Astrocyte of the hippocampus (primary cell): ENCODE data around the gene SLC7A1.

Source experiments
- DNase-seq: peaks from one replicate; pipeline ENCODE4 v3.0.0; 2011; ENCODE audit warnings: low read depth, low spot score

SLC7A1 gene

DNA sequence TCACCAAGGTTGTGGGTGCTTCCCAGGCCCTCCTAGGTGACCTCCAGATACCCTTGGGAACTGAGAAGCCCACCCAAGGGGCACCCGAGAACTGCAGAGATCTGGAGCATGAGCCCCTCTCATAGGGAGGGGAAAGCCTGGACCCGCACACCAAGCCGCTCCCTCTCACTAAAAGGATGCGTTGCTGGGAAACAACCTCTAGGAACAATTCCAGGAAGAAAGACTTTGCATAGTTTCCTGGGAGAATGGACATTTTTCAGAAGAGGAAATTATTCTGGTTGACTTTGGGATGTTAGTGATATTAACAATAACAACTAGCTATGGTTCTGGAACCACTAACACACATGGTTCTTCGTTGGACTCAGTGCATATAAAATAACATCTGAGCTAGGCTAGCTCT lies 64.6 kb downstream of the SLC7A1 start:
- DNase-seq, result no peak

DNA sequence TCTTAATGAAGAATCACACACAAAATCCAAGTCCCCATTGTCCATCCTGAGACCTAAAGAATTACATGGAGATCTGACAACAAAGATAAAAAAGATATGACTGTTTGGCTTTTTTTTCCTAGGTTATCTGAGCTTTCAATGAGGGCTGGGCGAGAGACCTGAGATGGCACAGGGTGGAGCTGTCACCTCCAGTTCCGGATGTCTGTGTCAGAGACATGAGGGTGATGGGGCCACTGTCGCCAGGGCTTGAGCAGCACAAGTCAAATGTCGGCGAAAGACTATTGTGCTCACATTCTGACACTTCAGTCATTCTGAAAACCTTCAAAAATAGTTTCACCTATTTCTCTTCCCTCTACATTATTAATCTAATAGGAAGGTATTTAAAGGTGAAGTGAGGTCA lies 65.7 kb downstream of the SLC7A1 start:
- DNase-seq, result no peak

DNA sequence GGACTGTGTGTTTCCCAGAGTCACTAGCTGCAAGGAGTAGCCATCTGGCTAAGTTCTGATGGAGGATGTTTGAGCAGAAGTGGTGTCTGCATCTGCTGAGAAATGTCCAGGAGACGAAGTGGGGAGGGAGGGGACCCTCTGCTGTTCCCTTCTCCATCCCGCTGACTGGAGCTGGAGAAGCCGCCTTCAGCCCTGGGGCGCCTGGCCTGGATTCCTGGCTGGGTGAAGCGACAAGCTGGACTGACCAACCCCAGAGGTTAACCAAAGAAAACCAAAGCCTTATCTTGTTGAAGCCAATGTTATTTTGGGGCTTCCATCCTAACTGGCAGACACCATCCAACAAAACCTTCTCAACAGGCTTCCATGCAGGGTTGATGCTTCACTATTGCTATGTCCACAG lies 67.6 kb downstream of the SLC7A1 start:
- DNase-seq, result no peak

DNA sequence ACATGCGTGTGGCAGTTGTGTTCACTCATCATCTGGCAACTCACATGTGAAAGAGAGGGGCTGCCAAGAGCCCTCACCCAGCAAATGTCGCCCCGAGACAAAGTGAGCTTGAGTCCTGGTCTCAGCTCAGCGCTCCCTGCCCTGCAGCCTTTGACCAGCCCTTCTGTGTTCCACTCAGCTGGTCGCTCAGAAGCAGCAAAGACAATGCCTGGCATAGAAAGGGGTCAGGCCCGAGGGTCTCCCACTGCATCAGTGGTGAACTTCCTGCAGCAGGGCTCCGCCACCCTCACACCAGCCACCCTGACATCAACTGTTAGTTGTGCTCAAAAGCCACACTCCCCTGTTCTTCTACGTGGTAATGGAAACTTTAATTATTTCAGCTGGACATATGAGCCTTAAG lies 68.0 kb downstream of the SLC7A1 start:
- no peak for DNase-seq

DNA sequence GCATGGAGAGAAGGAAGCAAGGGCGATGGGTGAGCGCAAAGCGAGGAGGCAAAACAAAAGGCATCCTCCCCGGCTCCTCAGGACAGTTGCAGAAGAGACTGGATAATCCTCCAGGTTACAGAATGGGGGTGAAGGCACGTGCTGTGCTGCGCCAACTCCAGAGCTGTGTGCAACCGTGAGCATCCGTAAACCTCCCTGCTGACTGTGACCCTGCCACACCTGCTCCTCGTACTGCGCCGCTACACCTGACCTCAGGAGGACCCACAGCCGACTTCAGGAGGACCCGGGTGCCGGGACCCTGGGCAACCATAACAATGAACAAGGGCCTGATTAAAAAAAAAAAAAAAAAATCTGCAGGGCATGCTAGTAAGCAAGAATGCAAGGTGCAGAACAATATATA lies 68.7 kb downstream of the SLC7A1 start:
- no peak for DNase-seq

DNA sequence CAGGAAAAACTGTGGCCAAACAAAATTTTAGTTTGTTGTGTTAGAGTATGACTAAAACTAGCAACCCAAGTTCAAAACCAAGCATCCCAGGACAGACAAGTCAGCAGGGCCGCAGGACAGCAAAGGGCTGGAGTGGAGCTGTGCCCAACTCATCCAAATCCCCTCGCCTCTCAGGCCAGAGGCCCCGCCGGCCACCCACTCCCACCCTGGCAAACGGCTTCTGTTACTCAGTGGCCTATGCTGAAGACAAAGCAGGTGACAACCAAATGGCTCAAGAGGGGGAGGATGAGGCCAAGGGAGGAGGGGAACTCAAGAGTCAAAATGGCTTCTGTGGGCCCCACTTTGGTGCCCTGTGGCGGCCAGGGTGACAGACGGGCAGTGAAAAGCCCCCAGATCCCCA lies 69.7 kb downstream of the SLC7A1 start:
- no peak for DNase-seq

DNA sequence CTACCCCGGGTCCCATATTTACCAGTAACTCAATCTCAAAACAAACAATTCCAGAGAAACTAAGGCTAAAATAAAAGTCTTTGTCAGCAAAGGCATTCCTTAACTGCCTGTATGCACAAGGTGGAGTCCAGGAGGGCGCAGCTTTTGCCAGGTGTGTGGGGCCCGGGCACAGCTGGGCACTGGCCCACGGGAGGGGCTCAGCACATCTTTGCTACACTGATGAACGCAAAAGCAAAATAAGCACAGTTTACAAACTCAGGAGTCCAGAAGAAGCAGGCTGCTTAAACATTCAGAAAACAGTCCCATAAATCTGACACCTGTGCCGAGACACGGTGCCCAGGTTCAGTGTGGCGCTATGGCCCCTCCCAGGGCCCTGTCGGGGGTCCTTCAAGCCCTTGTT lies 70.8 kb downstream of the SLC7A1 start:
- no peak for DNase-seq

DNA sequence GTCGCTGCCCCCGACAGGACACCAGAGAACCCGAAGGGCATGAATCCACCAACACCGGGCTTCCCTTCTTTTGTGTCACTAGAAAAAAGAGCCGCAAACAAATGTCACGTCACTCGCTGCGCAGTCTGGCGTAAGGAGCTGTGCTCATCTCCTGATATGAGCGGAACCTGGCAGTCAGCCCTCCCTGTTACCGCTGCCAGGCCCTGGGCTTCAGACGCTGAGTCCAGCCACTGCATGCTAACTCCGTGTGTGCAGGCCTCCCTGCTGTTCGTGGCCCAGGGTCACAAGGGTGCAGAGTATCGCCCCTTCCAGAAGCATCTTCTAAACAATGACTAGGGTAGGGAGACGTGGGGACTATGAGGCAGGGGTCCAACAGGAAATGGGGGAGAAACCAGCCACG lies 71.3 kb downstream of the SLC7A1 start:
- no peak for DNase-seq

DNA sequence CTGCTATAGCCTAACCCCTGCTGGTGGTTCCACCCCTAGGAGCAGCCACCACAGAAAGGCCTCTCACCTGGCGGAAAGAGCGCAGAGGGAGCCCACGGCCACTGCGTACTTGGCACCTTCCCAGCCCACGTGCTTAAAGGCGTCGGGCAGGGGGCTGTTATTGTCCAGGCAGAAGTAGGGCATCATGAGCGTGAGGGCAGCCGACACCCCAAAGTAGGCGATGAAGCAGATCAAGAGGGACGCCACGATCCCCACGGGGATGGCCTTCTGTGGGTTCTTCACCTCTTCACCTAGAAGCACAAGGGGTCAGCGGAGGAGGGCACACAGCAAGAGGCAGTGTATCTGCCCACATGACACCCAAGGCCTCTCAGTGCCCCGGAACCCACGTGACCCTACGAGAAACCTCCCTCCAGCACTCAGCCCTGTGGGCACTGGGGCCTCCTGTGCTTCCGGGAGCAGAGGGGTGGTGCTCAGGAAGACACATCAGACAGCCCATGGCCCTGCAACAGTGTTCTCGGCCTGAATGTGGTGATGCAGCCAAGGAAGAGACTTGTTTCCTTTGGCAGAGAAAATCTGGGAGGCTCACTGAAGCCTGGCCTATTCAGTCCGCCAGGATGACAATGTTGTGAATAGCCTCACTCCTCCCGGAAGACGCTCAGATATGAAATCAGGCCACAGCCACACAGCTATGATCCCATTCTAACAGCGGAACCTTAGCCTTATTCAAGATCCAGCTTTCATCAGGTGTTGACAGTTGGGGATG lies 72.1 kb downstream of the SLC7A1 start:
- DNase-seq, result peak; percentile 29

DNA sequence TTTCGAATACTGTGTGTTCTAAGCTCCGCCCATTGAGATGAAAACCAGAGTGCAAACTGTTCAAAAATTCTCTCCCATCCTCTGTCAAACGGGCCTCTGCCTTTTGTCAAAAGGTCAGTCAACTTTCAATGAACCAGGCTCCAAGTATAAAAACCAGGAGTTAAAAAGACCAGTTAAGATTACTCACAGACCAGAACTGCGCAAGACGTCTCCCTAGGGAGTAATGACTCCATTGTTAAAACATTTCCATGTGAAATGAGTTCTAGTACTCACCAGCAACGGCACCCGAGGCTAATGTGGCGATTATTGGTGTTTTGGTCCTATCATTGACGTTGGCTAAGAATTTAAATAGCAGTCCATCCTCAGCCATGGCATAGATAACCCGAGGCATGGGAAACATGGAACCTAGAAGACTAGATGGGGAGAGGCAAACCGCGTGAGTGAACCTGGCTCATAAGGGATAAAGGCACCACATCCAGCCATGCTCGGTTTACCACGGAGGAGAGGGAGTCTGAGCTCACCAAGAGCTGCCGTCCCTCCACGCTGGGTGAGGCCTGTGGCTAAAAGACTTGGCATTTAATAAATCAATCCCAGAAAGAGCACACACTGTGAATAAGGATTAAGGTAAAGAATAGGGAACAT lies 73.3 kb downstream of the SLC7A1 start:
- DNase-seq, result peak; percentile 73

DNA sequence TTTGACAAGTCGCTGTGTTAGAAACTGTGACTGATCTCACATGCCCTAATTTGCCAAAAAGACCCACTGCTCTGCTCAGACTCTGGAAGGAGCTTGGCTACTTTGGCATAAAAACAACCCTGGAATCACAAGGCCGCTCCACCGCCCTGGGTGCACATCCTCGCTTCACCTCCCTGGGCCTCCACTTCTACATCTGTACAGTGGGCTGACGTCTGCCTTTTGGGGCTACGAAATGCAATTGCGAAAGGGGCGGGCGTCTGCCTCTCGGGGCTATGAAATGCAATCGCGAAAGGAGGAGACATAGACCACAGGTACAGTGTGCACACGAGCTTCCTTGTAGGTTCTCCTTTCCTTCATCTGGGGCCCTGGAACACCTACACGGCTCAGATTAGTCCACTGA lies 74.2 kb downstream of the SLC7A1 start:
- DNase-seq, result no peak

DNA sequence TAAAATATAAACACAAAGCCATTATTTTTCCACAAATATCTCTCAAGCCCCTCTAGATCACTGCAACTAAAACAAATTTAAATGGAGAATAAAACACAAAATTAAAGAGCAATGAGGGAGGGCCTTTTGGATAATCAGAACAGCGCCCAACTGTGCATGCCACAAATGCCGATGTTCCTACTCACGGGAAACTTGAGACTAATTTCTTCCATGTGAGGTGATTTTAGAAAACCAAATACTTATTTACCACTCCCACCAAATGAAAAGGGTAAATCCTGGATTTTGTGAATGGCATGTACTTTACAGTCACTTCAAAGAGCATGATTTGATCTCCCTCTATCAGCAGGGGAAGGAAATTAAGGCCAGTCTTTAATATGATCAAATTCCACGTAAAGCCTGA lies 74.8 kb downstream of the SLC7A1 start:
- peak; percentile 90 for DNase-seq

DNA sequence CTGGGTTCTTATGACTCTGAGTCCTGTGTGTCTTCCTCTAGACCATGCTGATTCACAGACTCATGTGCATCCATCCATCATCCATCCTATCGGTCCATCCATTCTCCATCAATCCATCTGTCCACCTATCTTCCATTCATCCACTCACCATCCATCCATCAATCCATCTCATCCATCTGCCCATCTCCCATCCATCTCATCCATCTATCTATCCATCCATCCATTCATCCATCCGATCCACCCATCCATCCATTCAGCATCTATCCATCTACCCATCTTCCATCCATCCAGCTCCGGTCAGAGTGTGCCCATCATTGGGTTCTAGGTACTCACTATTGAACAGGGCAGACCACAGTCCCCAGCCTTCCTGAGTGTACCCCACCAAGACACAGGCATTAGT lies 75.6 kb downstream of the SLC7A1 start:
- DNase-seq, result no peak

DNA sequence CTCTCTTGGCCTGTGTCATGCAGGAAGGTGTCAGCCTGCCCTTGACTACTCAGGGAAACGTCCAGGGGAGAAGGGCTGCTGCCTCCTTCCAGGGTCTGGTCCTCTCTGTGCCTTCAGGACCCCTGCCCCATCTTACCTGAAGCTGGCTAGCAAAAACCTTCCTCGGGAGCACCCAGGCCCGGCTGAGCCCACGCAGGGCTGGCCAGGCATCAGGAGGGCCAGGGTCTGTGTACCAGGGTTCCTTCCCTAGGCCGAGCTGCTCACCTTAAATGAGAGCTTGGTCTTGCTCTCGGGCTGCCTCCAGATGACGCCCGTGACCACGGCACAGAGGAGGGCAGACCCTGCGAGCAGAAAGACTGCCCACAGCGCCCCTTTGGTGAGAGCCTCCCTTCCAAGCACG lies 78.6 kb downstream of the SLC7A1 start:
- no peak for DNase-seq

DNA sequence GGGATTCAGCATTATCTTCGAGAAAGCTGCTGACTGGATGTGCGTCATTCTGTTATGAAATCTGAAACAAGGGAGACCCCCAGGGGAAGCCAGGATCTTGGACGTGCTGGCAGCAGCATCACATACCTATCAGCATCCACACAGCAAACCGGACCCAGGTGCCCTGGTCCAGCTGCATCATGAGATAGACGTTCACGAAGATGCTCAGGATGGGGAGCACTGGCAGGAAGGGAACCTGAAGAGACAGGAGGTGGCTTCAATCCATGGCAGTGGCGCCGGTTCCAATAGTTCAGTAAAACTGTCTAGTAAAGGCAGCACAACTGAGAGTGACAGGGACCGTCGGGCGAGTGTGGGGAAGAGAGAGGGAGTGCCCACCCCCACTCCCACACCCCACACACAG lies 79.5 kb downstream of the SLC7A1 start:
- no peak for DNase-seq

DNA sequence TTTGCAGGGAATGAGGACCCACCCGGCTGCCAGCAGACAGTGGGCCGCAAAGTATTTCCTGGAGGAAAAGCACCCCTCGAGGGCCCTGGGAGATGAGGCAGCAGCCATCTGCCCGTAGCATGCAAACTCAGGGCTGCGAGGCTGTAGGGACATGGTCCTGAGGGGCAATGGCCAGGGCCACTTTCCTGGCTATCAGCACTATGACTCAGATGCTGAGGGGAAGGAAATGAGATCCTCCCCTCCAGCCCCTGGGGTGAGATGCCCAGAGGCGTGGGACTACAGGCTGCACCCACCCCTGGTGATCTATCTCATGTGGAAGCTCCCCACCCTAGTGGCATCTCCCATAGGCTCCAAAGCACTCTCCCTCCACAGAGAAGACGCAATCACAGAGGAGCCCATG lies 80.1 kb downstream of the SLC7A1 start:
- no peak for DNase-seq

DNA sequence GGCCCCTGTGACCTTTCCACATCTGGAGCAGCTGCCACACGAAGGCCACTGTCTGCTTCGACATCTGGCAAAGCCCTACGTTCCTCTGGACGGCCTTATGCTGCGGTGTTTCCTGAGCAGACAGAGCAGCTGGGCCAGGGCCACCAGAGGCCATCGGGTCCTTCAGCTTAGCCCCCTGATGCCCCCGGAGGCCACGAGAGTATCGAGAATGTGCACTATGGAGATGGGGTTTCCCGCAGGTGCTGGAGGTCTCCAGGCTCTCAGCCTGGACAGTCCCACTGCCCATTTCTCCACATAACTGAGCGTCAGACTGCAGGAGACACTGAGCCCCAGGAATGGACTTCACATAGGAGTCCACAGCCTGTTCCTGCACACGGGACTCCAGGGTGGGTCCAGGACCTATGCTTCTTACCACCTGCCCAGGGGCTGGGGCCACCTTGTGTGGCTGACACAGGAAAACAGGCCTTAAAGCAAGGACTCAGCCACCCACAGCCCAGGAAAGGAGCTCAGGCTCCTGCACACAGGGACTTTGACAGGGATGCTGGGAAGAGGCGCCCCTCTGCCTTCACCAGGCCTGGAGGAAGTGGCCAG lies 80.7 kb downstream of the SLC7A1 start:
- no peak for DNase-seq

DNA sequence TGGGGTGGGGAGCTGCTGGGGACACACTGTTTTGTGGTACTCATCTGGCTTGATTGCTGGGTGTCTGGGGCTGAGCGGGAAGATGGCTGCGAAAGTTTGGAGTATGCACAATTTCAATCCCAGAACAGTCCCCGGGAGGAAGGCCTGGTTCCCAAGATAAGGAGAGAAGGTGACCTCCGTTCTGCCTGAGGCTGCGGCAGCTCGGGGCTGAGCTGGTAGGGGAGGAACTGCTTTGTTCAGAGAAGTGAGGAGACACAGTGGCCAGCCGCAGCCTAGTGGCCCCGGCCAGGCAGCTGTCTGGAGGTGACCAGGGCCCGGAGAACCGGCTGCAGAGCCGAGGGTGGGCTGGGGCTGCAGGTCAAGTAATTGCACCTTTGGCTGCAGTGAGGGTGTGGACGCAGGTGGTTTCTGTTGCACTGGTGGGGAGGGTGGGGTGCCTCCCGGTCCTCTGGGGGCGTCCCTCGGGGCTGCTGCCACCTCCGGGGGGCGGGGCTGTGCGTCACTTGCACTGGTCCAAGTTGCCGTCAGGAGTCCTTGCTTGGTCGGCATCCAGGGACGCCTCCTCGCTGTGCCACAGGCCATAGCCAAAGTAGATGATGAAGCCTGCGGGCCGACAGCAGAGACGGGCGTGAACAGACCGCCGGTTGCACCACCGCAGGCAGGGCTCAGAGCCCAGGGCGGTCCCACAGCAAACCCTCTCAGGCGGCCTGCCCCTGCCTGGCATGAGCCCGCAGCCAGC lies 81.3 kb downstream of the SLC7A1 start:
- no peak for DNase-seq

DNA sequence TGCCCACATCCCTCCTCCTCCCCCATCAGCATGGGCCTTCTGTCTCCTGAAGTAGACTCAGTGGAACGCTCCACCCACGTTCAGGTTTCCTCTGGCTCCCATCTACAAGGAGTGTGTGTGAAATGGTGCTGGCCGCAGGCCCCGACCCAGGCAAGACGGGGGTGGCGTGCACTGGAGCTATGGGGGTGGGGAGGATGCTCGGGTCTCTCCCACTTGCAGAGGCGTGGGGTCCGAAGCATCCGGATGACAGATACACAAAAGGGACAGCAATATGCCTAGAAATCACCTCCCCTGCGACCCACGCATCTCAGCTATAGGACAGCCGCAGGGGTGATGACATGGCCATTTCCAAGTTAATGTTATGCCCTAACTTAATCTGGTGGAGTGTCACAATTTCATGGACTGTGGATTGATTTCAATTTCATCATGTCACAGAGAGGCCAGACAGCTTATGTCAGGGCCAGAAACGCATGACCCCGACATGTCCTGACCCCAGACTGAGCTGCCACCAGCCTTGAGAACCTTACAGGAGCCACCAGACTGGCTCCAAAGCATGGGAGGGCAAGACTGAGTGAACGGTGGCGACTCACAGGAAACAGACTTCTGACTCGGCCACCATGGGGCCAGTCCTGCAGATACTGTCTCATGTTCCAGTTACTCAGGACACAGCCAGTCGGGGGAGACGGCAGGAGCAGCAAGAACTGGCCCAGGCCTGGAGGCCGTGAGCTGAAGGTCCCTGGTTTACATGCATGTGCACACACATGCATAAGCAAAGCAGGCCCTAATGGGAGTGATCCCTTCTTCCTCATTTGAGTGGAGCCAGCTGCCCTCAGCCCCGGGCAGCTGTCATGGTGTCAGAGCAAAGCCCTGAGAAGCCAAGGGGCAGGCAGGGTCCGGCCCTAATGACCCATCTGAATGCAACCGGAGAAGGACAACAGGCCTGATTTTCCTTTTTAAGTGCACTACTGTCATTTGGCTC lies 82.2 kb downstream of the SLC7A1 start:
- no peak for DNase-seq

DNA sequence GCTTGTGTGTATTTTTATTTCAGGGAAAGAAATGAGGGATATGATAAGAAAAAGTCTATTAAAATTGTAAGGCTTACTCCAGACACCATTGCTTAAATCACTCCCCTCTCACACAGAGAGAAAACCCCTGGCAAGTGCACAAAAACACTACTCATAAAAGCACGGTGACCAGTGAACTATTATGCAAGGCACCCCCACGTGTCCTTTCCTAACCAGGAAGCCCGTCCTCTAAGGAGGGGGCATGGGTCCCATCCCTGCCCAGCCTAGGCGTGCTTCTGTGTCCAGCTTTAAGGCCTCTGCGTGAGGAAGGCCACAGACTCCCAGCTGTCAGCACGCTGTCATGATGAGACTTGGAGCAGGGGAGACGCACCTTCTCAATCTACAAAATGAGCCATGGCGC lies 83.5 kb downstream of the SLC7A1 start:
- no peak for DNase-seq

DNA sequence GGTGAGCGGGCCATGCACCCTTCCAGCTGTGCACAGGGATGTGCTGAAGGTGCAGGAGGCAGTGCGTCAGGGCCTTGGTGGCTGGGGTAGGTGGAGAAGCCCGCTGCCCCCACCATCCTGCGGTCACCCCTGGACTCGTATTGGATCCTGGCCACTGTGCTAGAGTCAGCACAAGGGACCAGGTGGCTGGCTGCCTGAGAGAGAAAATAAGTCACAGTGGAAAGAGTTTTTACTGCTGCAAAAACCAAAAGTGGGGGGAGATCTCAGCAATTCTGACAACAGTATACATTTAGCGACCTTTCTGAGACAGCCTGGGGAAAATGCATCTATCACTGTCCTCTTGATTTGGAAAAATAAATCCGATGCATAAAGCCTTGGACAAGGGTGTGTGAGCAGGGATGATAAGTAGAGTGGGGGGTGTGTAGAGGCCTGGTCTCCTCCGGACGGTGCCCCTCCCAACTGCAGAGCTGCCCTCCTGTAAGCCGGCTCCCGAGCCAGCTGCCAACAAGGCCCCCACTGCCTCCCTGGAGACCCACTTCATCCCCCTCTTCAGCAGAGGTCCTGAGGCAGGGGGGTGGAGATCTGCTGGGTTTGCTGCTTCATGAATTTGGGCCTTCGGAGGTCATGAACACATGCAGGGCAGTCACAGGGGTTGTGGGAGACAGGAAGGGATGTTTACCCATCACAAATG lies 84.2 kb downstream of the SLC7A1 start:
- no peak for DNase-seq
